GM18526 (cell line): Measurements from ENCODE around the gene SETD1A.

Source experiments
- POLR2A ChIP-seq: IDR thresholded peaks from 3 replicates; pipeline ENCODE4 v1.6.1; 2011; ENCODE audit not compliant: insufficient read length; ENCODE audit errors: extremely low read depth

The SETD1A gene

DNA sequence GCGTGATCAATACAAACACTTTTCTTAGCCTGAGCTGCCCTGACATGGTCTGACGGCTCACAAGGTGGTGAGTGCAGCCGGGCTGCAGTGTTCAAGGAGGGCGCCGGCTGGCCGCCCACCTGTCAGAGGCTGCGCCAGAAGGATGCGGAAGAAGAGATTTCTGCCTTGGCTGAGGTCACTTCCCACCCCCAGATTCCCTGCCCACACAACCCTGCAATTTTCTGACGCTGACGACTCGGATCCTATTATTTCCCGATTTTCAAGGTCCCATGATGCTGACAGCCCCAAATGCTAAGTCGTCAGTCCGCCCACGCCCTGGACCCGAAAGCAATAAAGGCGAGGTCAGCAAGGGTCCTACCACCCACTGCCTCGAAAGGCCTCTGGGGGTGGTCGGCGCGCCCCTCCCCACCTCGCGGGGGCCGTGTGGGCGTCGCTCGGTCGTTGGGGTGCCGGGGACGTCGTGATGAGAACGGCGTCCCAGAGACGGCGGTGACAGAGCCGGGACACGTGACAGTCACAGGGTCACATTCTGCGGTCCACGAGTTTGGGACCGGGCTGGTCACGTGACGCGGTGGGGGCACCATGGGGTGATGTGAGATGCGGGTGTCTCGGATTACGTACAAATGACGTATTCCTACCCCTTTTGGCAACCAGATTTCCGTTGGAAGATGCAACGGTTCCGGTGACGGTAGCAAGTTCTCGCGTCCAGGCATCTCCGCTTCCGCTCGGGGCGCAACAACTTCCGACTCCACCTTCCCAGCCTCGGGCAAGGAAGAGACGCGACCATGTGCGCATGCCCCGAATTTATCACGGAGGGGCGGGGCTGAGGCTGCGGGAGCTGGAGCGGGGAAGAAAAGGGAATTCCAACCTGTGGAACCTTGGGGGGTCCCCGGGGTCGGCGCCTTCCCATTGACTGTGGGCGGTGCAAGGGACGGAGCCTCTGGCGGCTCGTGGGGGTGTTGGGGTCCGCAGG, 75.5 kb downstream of the SETD1A start, which contains the start of gene STX4:
Gene STX4, plus strand, starts transcription at position 823 of the 973 bp plus-strand sequence. CDS start 248 bp downstream, outside the sequence.
- TF ChIP-seq POLR2A, result peak; percentile 41

DNA sequence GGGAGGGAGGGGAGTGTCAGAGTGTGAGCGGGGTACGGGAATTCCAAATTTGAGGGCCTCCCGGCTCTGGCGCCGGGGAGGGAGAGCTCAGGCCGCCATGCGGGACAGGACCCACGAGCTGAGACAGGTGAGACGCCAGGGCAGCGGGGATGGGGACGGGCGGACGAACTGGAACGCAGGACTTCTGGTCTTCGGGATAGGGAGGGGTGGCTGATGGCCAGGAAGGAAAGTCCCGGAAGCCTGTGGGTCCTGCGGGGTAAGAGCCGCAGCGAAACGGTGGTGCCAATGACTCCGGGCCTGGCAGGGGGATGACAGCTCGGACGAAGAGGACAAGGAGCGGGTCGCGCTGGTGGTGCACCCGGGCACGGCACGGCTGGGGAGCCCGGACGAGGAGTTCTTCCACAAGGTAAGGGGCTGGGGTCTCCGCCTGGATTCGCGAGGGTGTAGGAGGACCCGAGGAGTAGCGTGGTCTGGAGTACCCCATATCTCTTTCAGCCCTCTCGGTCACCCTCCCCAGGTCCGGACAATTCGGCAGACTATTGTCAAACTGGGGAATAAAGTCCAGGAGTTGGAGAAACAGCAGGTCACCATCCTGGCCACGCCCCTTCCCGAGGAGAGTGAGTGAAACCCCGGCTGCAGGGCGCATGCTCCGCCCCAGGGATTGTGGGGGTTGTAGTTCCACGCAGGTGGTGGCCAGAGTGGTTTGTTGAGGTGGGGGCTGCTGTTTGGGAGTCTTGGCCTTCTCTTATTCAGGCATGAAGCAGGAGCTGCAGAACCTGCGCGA, 76.3 kb downstream of the SETD1A start:
- TF ChIP-seq POLR2A, result peak; percentile 38
